ENCODE measurements around the gene GASK1B.

DNA sequence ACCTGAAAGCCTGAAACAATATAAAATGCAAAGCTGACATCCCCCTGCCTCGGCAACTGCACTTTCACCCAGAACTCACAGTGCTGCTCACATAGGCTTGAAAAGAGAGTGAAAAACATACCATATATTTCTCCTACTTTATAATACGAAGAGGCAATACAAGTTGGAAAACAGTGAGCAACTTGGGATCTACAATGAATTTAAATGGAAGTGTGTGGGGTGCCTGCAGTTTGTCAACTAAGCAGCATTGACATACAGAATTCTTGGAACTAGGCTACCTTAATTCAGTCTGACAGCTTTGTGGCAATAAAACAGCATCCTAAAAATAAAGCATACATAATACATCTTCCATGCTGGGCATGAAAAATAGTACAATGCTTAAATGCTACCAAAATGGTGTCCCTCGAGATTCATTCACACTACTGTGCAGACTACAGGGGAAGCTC is 8.0 kb downstream of the GASK1B start:
- TF ChIP-seq, protein P1, sequence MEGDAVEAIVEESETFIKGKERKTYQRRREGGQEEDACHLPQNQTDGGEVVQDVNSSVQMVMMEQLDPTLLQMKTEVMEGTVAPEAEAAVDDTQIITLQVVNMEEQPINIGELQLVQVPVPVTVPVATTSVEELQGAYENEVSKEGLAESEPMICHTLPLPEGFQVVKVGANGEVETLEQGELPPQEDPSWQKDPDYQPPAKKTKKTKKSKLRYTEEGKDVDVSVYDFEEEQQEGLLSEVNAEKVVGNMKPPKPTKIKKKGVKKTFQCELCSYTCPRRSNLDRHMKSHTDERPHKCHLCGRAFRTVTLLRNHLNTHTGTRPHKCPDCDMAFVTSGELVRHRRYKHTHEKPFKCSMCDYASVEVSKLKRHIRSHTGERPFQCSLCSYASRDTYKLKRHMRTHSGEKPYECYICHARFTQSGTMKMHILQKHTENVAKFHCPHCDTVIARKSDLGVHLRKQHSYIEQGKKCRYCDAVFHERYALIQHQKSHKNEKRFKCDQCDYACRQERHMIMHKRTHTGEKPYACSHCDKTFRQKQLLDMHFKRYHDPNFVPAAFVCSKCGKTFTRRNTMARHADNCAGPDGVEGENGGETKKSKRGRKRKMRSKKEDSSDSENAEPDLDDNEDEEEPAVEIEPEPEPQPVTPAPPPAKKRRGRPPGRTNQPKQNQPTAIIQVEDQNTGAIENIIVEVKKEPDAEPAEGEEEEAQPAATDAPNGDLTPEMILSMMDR (IDR thresholded peaks at IDR 0.05 in 4 of 5, conservative IDR thresholded peaks at IDR 0.05 in 1 of 5): no peak
- TF ChIP-seq POLR2A (IDR thresholded peaks at IDR 0.05): no peak

All from gastrocnemius medialis (tissue), 4 donors.